ENCODE data around the gene SMAD6.

Gene SMAD6

GRCh38 chr15:66760097-66760967, 58.3 kb downstream of the SMAD6 start:
- DNase-seq (ENCODE audit: low spot score) = no peak

GRCh38 chr15:66760968-66761725, 59.1 kb downstream of the SMAD6 start:
- no peak for DNase-seq (ENCODE audit: low spot score)

- DNase-seq (ENCODE audit: low spot score) = no peak
Observed at GRCh38 chr15:66761726-66762595, 59.9 kb downstream of the SMAD6 start.

GRCh38 chr15:66763186-66764071, 61.4 kb downstream of the SMAD6 start:
- no peak for DNase-seq (ENCODE audit: low spot score)

GRCh38 chr15:66764072-66764786, 62.2 kb downstream of the SMAD6 start:
- no peak for DNase-seq (ENCODE audit: low spot score)

GRCh38 chr15:66765478-66766281, 63.6 kb downstream of the SMAD6 start:
- DNase-seq (ENCODE audit: low spot score) = no peak

- DNase-seq (ENCODE audit: low spot score) = no peak
Observed at GRCh38 chr15:66766282-66767230, 64.5 kb downstream of the SMAD6 start.

- no peak for DNase-seq (ENCODE audit: low spot score)
Observed at GRCh38 chr15:66767240-66767659, 65.2 kb downstream of the SMAD6 start.

- DNase-seq (ENCODE audit: low spot score) = no peak
Observed at GRCh38 chr15:66768987-66769386, 67.0 kb downstream of the SMAD6 start.

GRCh38 chr15:66770518-66771350, 68.7 kb downstream of the SMAD6 start:
- no peak for DNase-seq (ENCODE audit: low spot score)

GRCh38 chr15:66771351-66771650, 69.3 kb downstream of the SMAD6 start:
- no peak for DNase-seq (ENCODE audit: low spot score)

GRCh38 chr15:66772604-66773128, 70.6 kb downstream of the SMAD6 start:
- no peak for DNase-seq (ENCODE audit: low spot score)

GRCh38 chr15:66773129-66773873, 71.3 kb downstream of the SMAD6 start:
- DNase-seq (ENCODE audit: low spot score) = no peak

- DNase-seq (ENCODE audit: low spot score) = peak; percentile 24
Observed at GRCh38 chr15:66774001-66774814, 72.2 kb downstream of the SMAD6 start.

GRCh38 chr15:66775127-66776105, 73.4 kb downstream of the SMAD6 start:
- no peak for DNase-seq (ENCODE audit: low spot score)
